GM12878 (cell line): ENCODE data around the gene PIGV. TPM values are rescaled to one million over a fixed set of nuclear protein-coding genes. Genes with fewer than 3 reads are reported as not detected.

Experiments
- ATAC-seq: fragments of 200-7000 bp; cut with Tn5 transposase; 3 replicates; pipeline ENCODE4 v1.9.1; 2020; ENCODE audit warnings: mild to moderate bottlenecking, moderate library complexity
- BruUV-seq: library from RNA; stranded (reverse); fragments of 400-500 nt; replicated peaks from 2 replicates; lab custom pipeline; 2021; lab: Mats Ljungman, UMichigan
- CTCF ChIA-PET: fragments of 300-600 bp; sonication (Branson Sonifier 250); formaldehyde crosslinking; extraction: SDS; loops from one replicate; lab custom pipeline; 2021; ENCODE audit warnings: inconsistent platforms; lab: Yijun Ruan, JAX
- POLR2A ChIA-PET: fragments of 350-600 bp; formaldehyde crosslinking; extraction: SDS; loops from one replicate; lab custom pipeline; 2021; ENCODE audit warnings: inconsistent platforms; lab: Charles Lee
- RAD21 ChIA-PET: fragments of 300-600 bp; sonication (Branson Sonifier 250); formaldehyde crosslinking; loops from one replicate; lab custom pipeline; 2023; ENCODE audit warnings: antibody characterized with exemption; ENCODE audit not compliant: unreplicated experiment; lab: Charles Lee
- SMC1A ChIA-PET: fragments of 300-600 bp; sonication (Branson Sonifier 250); formaldehyde crosslinking; loops from one replicate; lab custom pipeline; 2023; ENCODE audit not compliant: unreplicated experiment, uncharacterized antibody; lab: Charles Lee
- DNase-seq: peaks from one replicate; pipeline ENCODE4 v3.0.0-alpha.2; 2011; ENCODE audit warnings: low read depth, low spot score
- FAIRE-seq: peaks from 3 replicates; lab custom pipeline; 2011; peaks lifted over from hg19 to GRCh38; lab: Jason Lieb, UNC
- H2AFZ ChIP-seq: 2 replicates; pipeline ENCODE4 v1.6.0; 2011; ENCODE audit warnings: low read depth, low read length, control low read depth; ENCODE audit not compliant: control insufficient read depth
- H3K27ac ChIP-seq: 2 replicates; pipeline ENCODE4 v1.5.1; 2011; ENCODE audit warnings: control low read depth; ENCODE audit not compliant: control insufficient read depth, insufficient read depth
- H3K27me3 ChIP-seq, 2 experiments: replicated peaks in 1 of 2; 2 replicates each; pipeline versions ENCODE4 v1.6.0 to v1.6.1; 2011; ENCODE audit warnings: low read length in 1 of 2; ENCODE audit not compliant: control insufficient read depth in 2 of 2, insufficient read depth in 2 of 2
- H3K36me3 ChIP-seq, 2 experiments: 2 replicates each; pipeline ENCODE4 v1.5.1; 2011; ENCODE audit warnings: low read length in 1 of 2; ENCODE audit not compliant: control insufficient read depth in 2 of 2, insufficient read depth in 2 of 2
- H3K4me1 ChIP-seq: 2 replicates; pipeline ENCODE4 v1.6.1; 2011; ENCODE audit warnings: mild to moderate bottlenecking, low read length, moderate library complexity, mixed read lengths; ENCODE audit not compliant: control insufficient read depth, insufficient read depth
- H3K4me2 ChIP-seq: 2 replicates; pipeline ENCODE4 v1.6.0; 2011; ENCODE audit warnings: control low read depth; ENCODE audit not compliant: control insufficient read depth, insufficient read depth
- H3K4me3 ChIP-seq: fragments of 200-600 bp; sonication (generic); 2 replicates; pipeline ENCODE4 v1.5.1; 2016
- H3K79me2 ChIP-seq: 2 replicates; pipeline ENCODE4 v1.6.0; 2011; ENCODE audit warnings: low read length; ENCODE audit not compliant: control insufficient read depth, insufficient read depth
- H3K9ac ChIP-seq: 2 replicates; pipeline ENCODE4 v1.8.0; 2011; ENCODE audit warnings: low read length, control low read depth, mixed read lengths; ENCODE audit not compliant: control insufficient read depth, insufficient read depth
- H3K9me3 ChIP-seq: replicated peaks from 3 replicates; pipeline ENCODE4 v1.5.1; 2011; ENCODE audit warnings: mild to moderate bottlenecking, low read length; ENCODE audit not compliant: control insufficient read depth, insufficient read depth
- H4K20me1 ChIP-seq: 2 replicates; pipeline ENCODE4 v1.6.0; 2011; ENCODE audit not compliant: control insufficient read depth, insufficient read depth
- CBX3 ChIP-seq: fragments of 200-600 bp; sonication (generic); IDR thresholded peaks from 2 replicates; pipeline ENCODE4 v1.6.1; 2016; ENCODE audit warnings: low read depth, borderline replicate concordance
- CHD1 ChIP-seq: IDR thresholded peaks from 2 replicates; pipeline ENCODE4 v1.6.1; 2012; ENCODE audit warnings: low read depth, low read length, improper control_type of control experiment
- ETV6 ChIP-seq, 2 experiments: fragments of 450-650 bp in 1 of 2; IDR thresholded peaks in 1 of 2; conservative IDR thresholded peaks in 1 of 2; 2 replicates each; pipeline ENCODE4 v1.6.1; 2014; ENCODE audit warnings: antibody characterized with exemption in 1 of 2, borderline replicate concordance in 1 of 2, low read depth in 1 of 2, mild to moderate bottlenecking in 1 of 2, moderate library complexity in 1 of 2
- GABPA ChIP-seq: IDR thresholded peaks from 2 replicates; pipeline ENCODE4 v1.6.1; 2014; ENCODE audit warnings: antibody characterized with exemption, low read depth, mild to moderate bottlenecking, inconsistent platforms
- RELA ChIP-seq: fragments of 450-650 bp; IDR thresholded peaks from 2 replicates; pipeline ENCODE4 v1.8.0; 2014; ENCODE audit warnings: borderline replicate concordance; ENCODE audit not compliant: partially characterized antibody
- SRF ChIP-seq, 2 experiments: IDR thresholded peaks; 2 replicates each; pipeline ENCODE4 v1.6.1; 2011; ENCODE audit warnings: low read depth in 2 of 2, low read length in 2 of 2, mild to moderate bottlenecking in 1 of 2, moderate library complexity in 1 of 2
- WGBS: methylation state at CpG from one replicate; pipeline ENCODE4 v1.1.6; 2016; ENCODE audit warnings: low lambda C conversion rate; ENCODE audit not compliant: insufficient replicate concordance, insufficient coverage; ENCODE audit errors: missing lambda C conversion rate; 5-methylcytosine and 5-hydroxymethylcytosine counted together
- in situ Hi-C: fragments of 300-500 bp; cut with MboI; formaldehyde crosslinking; loops from 9 replicates; pipeline ENCODE4 v1.14.3; 2018; ENCODE audit warnings: mixed read lengths
- intact Hi-C: fragments of 100-400 bp; cut with micrococcal nuclease; formaldehyde crosslinking; loops from one replicate; pipeline ENCODE4 v1.14.2; 2022; ENCODE audit not compliant: unreplicated experiment
- polyA plus RNA-seq, 11 experiments: library from polyadenylated mRNA; depleted of rRNA in 4 of 11; unstranded in 6 of 11; stranded (reverse) in 5 of 11; fragments of >200 nt; fragmentation: Nextera tagmentation in 4 of 11; fragmentation: Illumina TruSeq in 1 of 11; extraction: Ambion mirVana in 4 of 11; extraction: Trizol in 1 of 11; gene quantifications; 1 replicate in 1 of 11; 2 replicates in 10 of 11; pipeline versions ENCODE4 v1.2.1 to v1.2.3, GENCODE V29; 2011 to 2016; ENCODE audit warnings: inconsistent platforms in 2 of 11, missing spikeins in 2 of 11, low read depth in 1 of 11
- total RNA-seq, 4 experiments: library from RNA; depleted of rRNA in 3 of 4; stranded (reverse); fragments of >200 nt in 3 of 4; fragmentation: Illumina TruSeq in 1 of 4; extraction: Trizol in 1 of 4; gene quantifications; 2 replicates each; pipeline versions ENCODE4 v1.2.1 to v1.2.3, GENCODE V29; 2013 to 2021
- TF ChIP-seq, protein P1 (sequence below): fragments of 450-650 bp; formaldehyde crosslinking; IDR thresholded peaks from 2 replicates; pipeline ENCODE4 v1.5.0; 2022; ENCODE audit warnings: mild to moderate bottlenecking, missing genetic modification characterization
- TF ChIP-seq, protein P2 (sequence below): fragments of 150-350 bp; IDR thresholded peaks from 2 replicates; pipeline ENCODE4 v1.6.1; 2014; ENCODE audit warnings: mild to moderate bottlenecking, low read depth, low read length

Gene PIGV
- total and polyA plus RNA-seq, 10 of the 15 experiments (the other 5 are each of a cell fraction or from before 2014, with no cell fraction given) = 8.8 to 18.1 (median 11.9) TPM

GRCh38 chr1:26784023-26784871 is 3.5 kb upstream of the PIGV start:
- CTCF ChIA-PET = interaction anchor here (0.8 to 3.5 kb wide), 9 partner anchors 40 to 284 kb away, joined by 3 to 14 read pairs (median 3); no protein-coding TSS in a partner anchor
- FAIRE-seq = no peak
- RAD21 ChIA-PET = interaction anchor here (2.0 to 6.4 kb wide), 3 partner anchors 85 to 182 kb away, joined by 8 to 90 read pairs (median 14); no protein-coding TSS in a partner anchor
- BruUV-seq = no TSS peak
- Histone ChIP-seq H3K27ac (no peak overlapping the region), H4K20me1 (no peaks in the 10 kb centered on the region), H3K36me3 (peaks cover 13 to 21% of the 10 kb centered on the region in 2 experiments), H3K4me1 (peaks cover 23% of the 10 kb centered on the region), H3K9me3 (no peaks in the 10 kb centered on the region), H3K79me2 (peaks cover 11% of the 10 kb centered on the region), H3K27me3 (no peaks in the 10 kb centered on the region), H2AFZ (no peak overlapping the region), H3K4me2 (no peak overlapping the region), H3K4me3 (no peak overlapping the region), H3K9ac (no peak overlapping the region)
- no peak for TF ChIP-seq SRF (IDR thresholded peaks at IDR 0.05; ENCODE audit: low read depth in 2 of 2, low read length in 2 of 2)
- TF ChIP-seq CBX3 = no peak
- 96% methylated on average over 2 of the region's 2 CpGs for WGBS
- DNase-seq = no peak
- POLR2A ChIA-PET = interaction anchor here (1.0 kb wide), 1 partner anchor 36 kb away, joined by 3 read pairs; no protein-coding TSS in a partner anchor
- no peak for ATAC-seq
- in situ Hi-C loops (no loop called here), intact Hi-C loops (no loop called here)
- SMC1A ChIA-PET = interaction anchor here (0.8 to 9.3 kb wide), 11 partner anchors 27 to 182 kb away, joined by 3 to 146 read pairs (median 9); no protein-coding TSS in a partner anchor

GRCh38 chr1:26784886-26785285 is 2.9 kb upstream of the PIGV start:
- Histone ChIP-seq H3K27me3 (no peaks in the 10 kb centered on the region), H3K36me3 (peaks cover 7 to 14% of the 10 kb centered on the region in 2 experiments), H3K4me2 (no peak overlapping the region), H3K79me2 (peaks cover 17% of the 10 kb centered on the region), H3K4me1 (peaks cover 29% of the 10 kb centered on the region), H2AFZ (no peak overlapping the region), H3K9ac (no peak overlapping the region), H3K27ac (no peak overlapping the region), H3K4me3 (no peak overlapping the region), H4K20me1 (no peaks in the 10 kb centered on the region), H3K9me3 (no peaks in the 10 kb centered on the region)
- WGBS = 100% methylated on average over 1 of the region's 1 CpG
- ChIA-PET POLR2A (interaction anchor here (1.0 to 1.9 kb wide), 2 partner anchors 37 to 41 kb away, joined by 3 to 9 read pairs; no protein-coding TSS in a partner anchor), RAD21 (interaction anchor here (1.6 to 6.4 kb wide), 4 partner anchors 40 to 182 kb away, joined by 6 to 90 read pairs (median 11); no protein-coding TSS in a partner anchor), CTCF (interaction anchor here (0.8 to 2.4 kb wide), 8 partner anchors 61 to 285 kb away, joined by 3 to 7 read pairs (median 4); no protein-coding TSS in a partner anchor), SMC1A (interaction anchor here (0.8 to 9.3 kb wide), 8 partner anchors 26 to 182 kb away, joined by 3 to 146 read pairs (median 20); no protein-coding TSS in a partner anchor)
- intact Hi-C loops (loop anchor here (5.0 kb wide), 2 partner anchors 243 to 283 kb away; no protein-coding TSS in a partner anchor), in situ Hi-C loops (loop anchor here (5.0 kb wide), 1 partner anchor 178 kb away; no protein-coding TSS in a partner anchor)
- BruUV-seq = no TSS peak
- ATAC-seq (no peak), DNase-seq (no peak), FAIRE-seq (no peak)
- no peak for TF ChIP-seq CBX3
- TF ChIP-seq CHD1 = no peak
- TF ChIP-seq, protein P1, sequence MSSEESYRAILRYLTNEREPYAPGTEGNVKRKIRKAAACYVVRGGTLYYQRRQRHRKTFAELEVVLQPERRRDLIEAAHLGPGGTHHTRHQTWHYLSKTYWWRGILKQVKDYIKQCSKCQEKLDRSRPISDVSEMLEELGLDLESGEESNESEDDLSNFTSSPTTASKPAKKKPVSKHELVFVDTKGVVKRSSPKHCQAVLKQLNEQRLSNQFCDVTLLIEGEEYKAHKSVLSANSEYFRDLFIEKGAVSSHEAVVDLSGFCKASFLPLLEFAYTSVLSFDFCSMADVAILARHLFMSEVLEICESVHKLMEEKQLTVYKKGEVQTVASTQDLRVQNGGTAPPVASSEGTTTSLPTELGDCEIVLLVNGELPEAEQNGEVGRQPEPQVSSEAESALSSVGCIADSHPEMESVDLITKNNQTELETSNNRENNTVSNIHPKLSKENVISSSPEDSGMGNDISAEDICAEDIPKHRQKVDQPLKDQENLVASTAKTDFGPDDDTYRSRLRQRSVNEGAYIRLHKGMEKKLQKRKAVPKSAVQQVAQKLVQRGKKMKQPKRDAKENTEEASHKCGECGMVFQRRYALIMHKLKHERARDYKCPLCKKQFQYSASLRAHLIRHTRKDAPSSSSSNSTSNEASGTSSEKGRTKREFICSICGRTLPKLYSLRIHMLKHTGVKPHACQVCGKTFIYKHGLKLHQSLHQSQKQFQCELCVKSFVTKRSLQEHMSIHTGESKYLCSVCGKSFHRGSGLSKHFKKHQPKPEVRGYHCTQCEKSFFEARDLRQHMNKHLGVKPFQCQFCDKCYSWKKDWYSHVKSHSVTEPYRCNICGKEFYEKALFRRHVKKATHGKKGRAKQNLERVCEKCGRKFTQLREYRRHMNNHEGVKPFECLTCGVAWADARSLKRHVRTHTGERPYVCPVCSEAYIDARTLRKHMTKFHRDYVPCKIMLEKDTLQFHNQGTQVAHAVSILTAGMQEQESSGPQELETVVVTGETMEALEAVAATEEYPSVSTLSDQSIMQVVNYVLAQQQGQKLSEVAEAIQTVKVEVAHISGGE (CRISPR knock-in tag) = no peak
- TF ChIP-seq, protein P2, sequence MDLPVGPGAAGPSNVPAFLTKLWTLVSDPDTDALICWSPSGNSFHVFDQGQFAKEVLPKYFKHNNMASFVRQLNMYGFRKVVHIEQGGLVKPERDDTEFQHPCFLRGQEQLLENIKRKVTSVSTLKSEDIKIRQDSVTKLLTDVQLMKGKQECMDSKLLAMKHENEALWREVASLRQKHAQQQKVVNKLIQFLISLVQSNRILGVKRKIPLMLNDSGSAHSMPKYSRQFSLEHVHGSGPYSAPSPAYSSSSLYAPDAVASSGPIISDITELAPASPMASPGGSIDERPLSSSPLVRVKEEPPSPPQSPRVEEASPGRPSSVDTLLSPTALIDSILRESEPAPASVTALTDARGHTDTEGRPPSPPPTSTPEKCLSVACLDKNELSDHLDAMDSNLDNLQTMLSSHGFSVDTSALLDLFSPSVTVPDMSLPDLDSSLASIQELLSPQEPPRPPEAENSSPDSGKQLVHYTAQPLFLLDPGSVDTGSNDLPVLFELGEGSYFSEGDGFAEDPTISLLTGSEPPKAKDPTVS = no peak
- TF ChIP-seq RELA = no peak
- TF ChIP-seq GABPA = no peak
- no peak for TF ChIP-seq ETV6 (conservative IDR thresholded peaks at IDR 0.05 in 1 of 2, IDR thresholded peaks at IDR 0.05 in 1 of 2; ENCODE audit: borderline replicate concordance in 1 of 2, low read depth in 1 of 2)
